ENCODE measurements around the gene CYP2F1. TPM values are rescaled to one million over a fixed set of nuclear protein-coding genes. Genes with fewer than 3 reads are reported as not detected.

Gene CYP2F1
- total and polyA plus RNA-seq, 10 of the 15 experiments (the other 5 are each of a cell fraction or from before 2014, with no cell fraction given), result not detected

DNA sequence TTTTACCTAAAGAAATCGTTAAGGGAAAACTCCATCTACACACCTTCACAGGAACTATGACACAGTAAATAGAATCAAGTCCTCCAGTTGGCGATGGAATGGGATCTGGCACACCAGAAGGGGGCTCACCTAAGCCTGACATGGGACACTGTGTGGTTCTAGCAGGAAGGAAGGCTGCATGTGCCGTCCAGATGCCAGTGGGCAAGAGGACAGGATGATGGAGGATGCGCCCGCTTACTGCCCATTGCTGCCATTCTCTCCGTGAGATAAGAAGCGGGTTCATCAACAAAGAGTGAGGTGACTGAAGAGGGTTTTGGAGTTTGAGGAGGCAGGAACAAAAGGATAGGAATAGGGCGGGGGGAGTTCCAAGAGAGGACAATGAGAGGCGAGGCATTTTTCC, 2.9 kb upstream of the CYP2F1 start:
- Histone ChIP-seq H3K4me3 (no peak overlapping the region), H2AFZ (ENCODE audit: control insufficient read depth, low read depth, low read length) (no peak overlapping the region), H3K27me3 (replicated peaks in 1 of 2; ENCODE audit: control insufficient read depth in 2 of 2, insufficient read depth in 2 of 2, low read length in 1 of 2) (no peaks in the 10 kb centered on the region), H3K4me2 (ENCODE audit: control insufficient read depth, insufficient read depth) (no peak overlapping the region), H3K36me3 (ENCODE audit: control insufficient read depth in 2 of 2, insufficient read depth in 2 of 2, low read length in 1 of 2) (no peaks in the 10 kb centered on the region), H3K9me3 (replicated peaks; ENCODE audit: control insufficient read depth, insufficient read depth, low read length) (no peaks in the 10 kb centered on the region), H3K4me1 (ENCODE audit: control insufficient read depth, insufficient read depth, low read length) (no peaks in the 10 kb centered on the region), H3K79me2 (ENCODE audit: control insufficient read depth, insufficient read depth, low read length) (no peaks in the 10 kb centered on the region), H4K20me1 (ENCODE audit: control insufficient read depth, insufficient read depth) (no peaks in the 10 kb centered on the region), H3K9ac (ENCODE audit: control insufficient read depth, insufficient read depth, low read length) (no peak overlapping the region), H3K27ac (ENCODE audit: control insufficient read depth, insufficient read depth) (no peak overlapping the region)
- ATAC-seq (no peak), FAIRE-seq (no peak), DNase-seq (ENCODE audit: low read depth, low spot score) (no peak)
- TF ChIP-seq IKZF1 (conservative IDR thresholded peaks at IDR 0.05), result no peak
- TF ChIP-seq PAX8 (IDR thresholded peaks at IDR 0.05), result no peak
- no peak for TF ChIP-seq ZNF24 (IDR thresholded peaks at IDR 0.05)
- TF ChIP-seq, protein P1, sequence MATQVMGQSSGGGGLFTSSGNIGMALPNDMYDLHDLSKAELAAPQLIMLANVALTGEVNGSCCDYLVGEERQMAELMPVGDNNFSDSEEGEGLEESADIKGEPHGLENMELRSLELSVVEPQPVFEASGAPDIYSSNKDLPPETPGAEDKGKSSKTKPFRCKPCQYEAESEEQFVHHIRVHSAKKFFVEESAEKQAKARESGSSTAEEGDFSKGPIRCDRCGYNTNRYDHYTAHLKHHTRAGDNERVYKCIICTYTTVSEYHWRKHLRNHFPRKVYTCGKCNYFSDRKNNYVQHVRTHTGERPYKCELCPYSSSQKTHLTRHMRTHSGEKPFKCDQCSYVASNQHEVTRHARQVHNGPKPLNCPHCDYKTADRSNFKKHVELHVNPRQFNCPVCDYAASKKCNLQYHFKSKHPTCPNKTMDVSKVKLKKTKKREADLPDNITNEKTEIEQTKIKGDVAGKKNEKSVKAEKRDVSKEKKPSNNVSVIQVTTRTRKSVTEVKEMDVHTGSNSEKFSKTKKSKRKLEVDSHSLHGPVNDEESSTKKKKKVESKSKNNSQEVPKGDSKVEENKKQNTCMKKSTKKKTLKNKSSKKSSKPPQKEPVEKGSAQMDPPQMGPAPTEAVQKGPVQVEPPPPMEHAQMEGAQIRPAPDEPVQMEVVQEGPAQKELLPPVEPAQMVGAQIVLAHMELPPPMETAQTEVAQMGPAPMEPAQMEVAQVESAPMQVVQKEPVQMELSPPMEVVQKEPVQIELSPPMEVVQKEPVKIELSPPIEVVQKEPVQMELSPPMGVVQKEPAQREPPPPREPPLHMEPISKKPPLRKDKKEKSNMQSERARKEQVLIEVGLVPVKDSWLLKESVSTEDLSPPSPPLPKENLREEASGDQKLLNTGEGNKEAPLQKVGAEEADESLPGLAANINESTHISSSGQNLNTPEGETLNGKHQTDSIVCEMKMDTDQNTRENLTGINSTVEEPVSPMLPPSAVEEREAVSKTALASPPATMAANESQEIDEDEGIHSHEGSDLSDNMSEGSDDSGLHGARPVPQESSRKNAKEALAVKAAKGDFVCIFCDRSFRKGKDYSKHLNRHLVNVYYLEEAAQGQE (IDR thresholded peaks at IDR 0.05; ENCODE audit: low read depth, low read length), result no peak
- TF ChIP-seq, protein P2, sequence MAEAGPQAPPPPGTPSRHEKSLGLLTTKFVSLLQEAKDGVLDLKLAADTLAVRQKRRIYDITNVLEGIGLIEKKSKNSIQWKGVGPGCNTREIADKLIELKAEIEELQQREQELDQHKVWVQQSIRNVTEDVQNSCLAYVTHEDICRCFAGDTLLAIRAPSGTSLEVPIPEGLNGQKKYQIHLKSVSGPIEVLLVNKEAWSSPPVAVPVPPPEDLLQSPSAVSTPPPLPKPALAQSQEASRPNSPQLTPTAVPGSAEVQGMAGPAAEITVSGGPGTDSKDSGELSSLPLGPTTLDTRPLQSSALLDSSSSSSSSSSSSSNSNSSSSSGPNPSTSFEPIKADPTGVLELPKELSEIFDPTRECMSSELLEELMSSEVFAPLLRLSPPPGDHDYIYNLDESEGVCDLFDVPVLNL (IDR thresholded peaks at IDR 0.05; ENCODE audit: low read depth, low read length), result no peak
- TF ChIP-seq POLR2AphosphoS5 (IDR thresholded peaks at IDR 0.05; ENCODE audit: low read length), result no peak
- no peak for TF ChIP-seq RAD21 (IDR thresholded peaks at IDR 0.05; ENCODE audit: insufficient read depth, low read depth, low read length)
- no peak for TF ChIP-seq BACH1 (IDR thresholded peaks at IDR 0.05; ENCODE audit: borderline replicate concordance)
- TF ChIP-seq, protein P3, sequence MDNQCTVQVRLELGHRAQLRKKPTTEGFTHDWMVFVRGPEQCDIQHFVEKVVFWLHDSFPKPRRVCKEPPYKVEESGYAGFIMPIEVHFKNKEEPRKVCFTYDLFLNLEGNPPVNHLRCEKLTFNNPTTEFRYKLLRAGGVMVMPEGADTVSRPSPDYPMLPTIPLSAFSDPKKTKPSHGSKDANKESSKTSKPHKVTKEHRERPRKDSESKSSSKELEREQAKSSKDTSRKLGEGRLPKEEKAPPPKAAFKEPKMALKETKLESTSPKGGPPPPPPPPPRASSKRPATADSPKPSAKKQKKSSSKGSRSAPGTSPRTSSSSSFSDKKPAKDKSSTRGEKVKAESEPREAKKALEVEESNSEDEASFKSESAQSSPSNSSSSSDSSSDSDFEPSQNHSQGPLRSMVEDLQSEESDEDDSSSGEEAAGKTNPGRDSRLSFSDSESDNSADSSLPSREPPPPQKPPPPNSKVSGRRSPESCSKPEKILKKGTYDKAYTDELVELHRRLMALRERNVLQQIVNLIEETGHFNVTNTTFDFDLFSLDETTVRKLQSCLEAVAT (IDR thresholded peaks at IDR 0.05), result no peak
- TF ChIP-seq TAF1 (IDR thresholded peaks at IDR 0.05; ENCODE audit: borderline replicate concordance, low read depth, low read length), result no peak
- TF ChIP-seq, protein P4, sequence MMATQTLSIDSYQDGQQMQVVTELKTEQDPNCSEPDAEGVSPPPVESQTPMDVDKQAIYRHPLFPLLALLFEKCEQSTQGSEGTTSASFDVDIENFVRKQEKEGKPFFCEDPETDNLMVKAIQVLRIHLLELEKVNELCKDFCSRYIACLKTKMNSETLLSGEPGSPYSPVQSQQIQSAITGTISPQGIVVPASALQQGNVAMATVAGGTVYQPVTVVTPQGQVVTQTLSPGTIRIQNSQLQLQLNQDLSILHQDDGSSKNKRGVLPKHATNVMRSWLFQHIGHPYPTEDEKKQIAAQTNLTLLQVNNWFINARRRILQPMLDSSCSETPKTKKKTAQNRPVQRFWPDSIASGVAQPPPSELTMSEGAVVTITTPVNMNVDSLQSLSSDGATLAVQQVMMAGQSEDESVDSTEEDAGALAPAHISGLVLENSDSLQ (IDR thresholded peaks at IDR 0.05), result no peak
- no peak for TF ChIP-seq CREB1 (IDR thresholded peaks at IDR 0.05; ENCODE audit: low read depth)
- TF ChIP-seq MTA3 (IDR thresholded peaks at IDR 0.05; ENCODE audit: borderline replicate concordance, low read length), result no peak
- TF ChIP-seq KLF5 (IDR thresholded peaks at IDR 0.05; ENCODE audit: partially characterized antibody), result no peak
- TF ChIP-seq SP1 (IDR thresholded peaks at IDR 0.05; ENCODE audit: low read depth, low read length), result no peak
- intact Hi-C loops (cut with micrococcal nuclease; ENCODE audit: unreplicated experiment) (no loop called here), in situ Hi-C loops (cut with MboI) (no loop called here)
- POLR2A ChIA-PET, result no interaction called here
- RAD21 ChIA-PET (ENCODE audit: unreplicated experiment), result no interaction called here
- SMC1A ChIA-PET (ENCODE audit: uncharacterized antibody, unreplicated experiment), result no interaction called here
- no TSS peak for BruUV-seq (replicated peaks)
- CTCF ChIA-PET, result no interaction called here
- 36% methylated on average over 9 of the region's 9 CpGs for WGBS (ENCODE audit: insufficient coverage, insufficient replicate concordance, low lambda C conversion rate, missing lambda C conversion rate)
